GM18861 (cell line): ENCODE data around the gene P2RX2.

Source experiments
- ATAC-seq: cut with Tn5 transposase; IDR thresholded peaks from one replicate; pipeline ENCODE4 v1.9.1; 2021; ENCODE audit not compliant: unreplicated experiment

The P2RX2 gene

GRCh38 chr12:132635076-132635955, 16.7 kb downstream of the P2RX2 start:
- no peak for ATAC-seq

- no peak for ATAC-seq
Observed at GRCh38 chr12:132637811-132638210, 19.2 kb downstream of the P2RX2 start.

GRCh38 chr12:132638541-132639408, 20.2 kb downstream of the P2RX2 start:
- no peak for ATAC-seq

- no peak for ATAC-seq
Observed at GRCh38 chr12:132639956-132640520, 21.5 kb downstream of the P2RX2 start.

- no peak for ATAC-seq
Observed at GRCh38 chr12:132640936-132641335, 22.4 kb downstream of the P2RX2 start.

GRCh38 chr12:132641811-132642650, 23.5 kb downstream of the P2RX2 start:
- ATAC-seq = no peak

- no peak for ATAC-seq
Observed at GRCh38 chr12:132642846-132643835, 24.6 kb downstream of the P2RX2 start.

GRCh38 chr12:132646850-132647249, 28.3 kb downstream of the P2RX2 start:
- ATAC-seq = no peak

GRCh38 chr12:132647858-132648257, 29.3 kb downstream of the P2RX2 start:
- no peak for ATAC-seq

- no peak for ATAC-seq
Observed at GRCh38 chr12:132648616-132649225, 30.1 kb downstream of the P2RX2 start.

- no peak for ATAC-seq
Observed at GRCh38 chr12:132649226-132649945, 30.8 kb downstream of the P2RX2 start.

GRCh38 chr12:132651444-132652100, 33.0 kb downstream of the P2RX2 start:
- no peak for ATAC-seq

- ATAC-seq = no peak
Observed at GRCh38 chr12:132653567-132654290, 35.2 kb downstream of the P2RX2 start.

- no peak for ATAC-seq
Observed at GRCh38 chr12:132657004-132657727, 38.6 kb downstream of the P2RX2 start.

- no peak for ATAC-seq
Observed at GRCh38 chr12:132658149-132658894, 39.7 kb downstream of the P2RX2 start.

GRCh38 chr12:132659146-132659545, 40.6 kb downstream of the P2RX2 start:
- no peak for ATAC-seq
